Measurements from ENCODE around the gene HAUS3.

GRCh38 chr4:2218436-2218835 lies 23.5 kb downstream of the HAUS3 start:
- TF ChIP-seq EZH2 (IDR thresholded peaks at IDR 0.05; ENCODE audit: insufficient read depth, poor library complexity, severe bottlenecking) = no peak
- TF ChIP-seq EZH2phosphoT487 (IDR thresholded peaks at IDR 0.05; ENCODE audit: insufficient read depth, low read depth) = no peak

All from GM23248 (cell line).